Middle frontal gyrus (tissue), 1 donor: ENCODE measurements around the gene TAGLN3.
"Not testable (repeated sequence)": the region's sequence is repeated elsewhere in the genome, so short reads cannot be mapped to it uniquely, and the experiment has no call there.

Experiments
- DNase-seq: peaks from one replicate; pipeline ENCODE4 v3.0.0-alpha.2; 2015; ENCODE audit warnings: low spot score; ENCODE audit errors: extremely low spot score

The TAGLN3 gene

DNA sequence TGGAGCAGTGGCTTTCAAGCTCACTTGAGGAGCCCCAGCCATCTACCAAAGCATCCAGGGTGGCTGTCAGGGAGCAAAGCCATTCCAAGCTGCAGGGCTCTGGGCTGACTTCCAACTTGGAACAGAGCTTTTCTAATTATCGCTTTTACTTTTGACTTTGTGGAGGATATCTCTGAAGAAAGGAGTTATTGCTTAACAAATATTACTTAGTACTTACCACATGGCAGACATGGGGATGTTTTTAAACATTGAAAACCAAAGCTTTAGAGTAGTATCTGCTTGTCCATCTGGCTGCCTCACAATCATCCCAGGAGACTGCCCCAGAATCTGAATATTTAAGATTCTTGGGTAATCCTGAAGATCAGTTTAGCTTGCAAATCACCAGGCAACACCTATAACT lies 8.9 kb downstream of the TAGLN3 start:
- DNase-seq, result no peak

DNA sequence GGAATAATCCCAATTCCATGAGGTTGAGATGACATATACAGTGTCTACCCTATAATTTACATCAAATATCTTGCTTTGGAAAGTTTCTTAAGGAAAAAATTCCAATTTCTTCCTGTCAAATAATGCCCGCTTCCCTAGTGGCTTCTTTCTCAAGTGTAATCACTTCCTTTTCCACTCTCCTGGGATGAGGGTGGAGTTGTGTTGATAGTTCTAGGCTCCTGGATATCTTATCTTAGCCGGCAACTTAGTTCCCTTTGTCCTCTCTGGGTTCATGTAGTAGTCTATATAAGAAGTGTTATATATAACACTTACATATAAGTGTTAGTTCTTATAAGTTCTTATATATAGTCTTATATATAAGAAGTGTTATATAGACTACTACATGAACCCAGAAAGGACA lies 10.9 kb downstream of the TAGLN3 start:
- no peak for DNase-seq

DNA sequence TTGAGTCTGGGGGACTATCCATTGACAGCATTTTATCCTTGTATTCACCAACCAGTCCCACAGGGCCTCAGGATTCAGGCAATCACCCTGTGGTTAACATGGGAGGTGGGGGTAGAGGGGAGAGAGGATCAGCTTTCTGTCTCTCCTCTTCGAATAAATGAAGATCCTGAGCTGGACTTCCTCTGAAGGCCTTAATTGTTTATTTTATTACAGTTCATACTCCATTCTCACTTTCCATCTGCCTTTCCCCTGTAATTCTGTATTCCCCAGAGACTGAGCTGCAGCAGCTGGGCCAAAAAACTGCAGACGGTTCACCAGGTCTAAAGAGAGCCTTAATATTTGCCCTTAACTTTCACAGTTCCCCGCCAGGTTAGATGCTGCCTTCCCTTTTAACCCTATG lies 11.9 kb downstream of the TAGLN3 start:
- no peak for DNase-seq

DNA sequence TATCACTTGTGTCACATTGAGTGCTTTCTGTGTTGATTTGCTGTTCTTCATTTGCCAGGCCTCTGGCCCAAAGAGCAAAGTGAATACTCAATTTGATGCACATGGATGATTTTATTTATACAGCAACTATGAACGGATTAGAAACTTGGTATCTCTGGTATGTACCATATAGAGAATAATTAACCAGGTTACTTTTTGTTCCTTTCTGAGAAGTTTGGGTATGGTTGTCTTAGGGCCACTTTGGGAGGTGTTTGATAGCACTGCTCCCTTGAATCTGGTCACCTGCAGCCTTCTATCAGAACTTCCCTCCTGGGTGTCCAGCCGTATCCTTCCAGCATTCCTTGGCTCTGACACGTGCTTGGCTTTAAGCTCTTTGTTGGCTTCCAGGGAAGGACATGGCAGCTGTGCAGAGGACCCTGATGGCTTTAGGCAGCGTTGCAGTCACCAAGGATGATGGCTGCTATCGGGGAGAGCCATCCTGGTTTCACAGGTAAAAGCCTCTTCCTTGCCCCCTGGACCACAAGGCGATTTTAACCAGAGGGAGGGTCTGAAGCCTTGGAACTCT lies 12.7 kb downstream of the TAGLN3 start:
- DNase-seq, result no peak

DNA sequence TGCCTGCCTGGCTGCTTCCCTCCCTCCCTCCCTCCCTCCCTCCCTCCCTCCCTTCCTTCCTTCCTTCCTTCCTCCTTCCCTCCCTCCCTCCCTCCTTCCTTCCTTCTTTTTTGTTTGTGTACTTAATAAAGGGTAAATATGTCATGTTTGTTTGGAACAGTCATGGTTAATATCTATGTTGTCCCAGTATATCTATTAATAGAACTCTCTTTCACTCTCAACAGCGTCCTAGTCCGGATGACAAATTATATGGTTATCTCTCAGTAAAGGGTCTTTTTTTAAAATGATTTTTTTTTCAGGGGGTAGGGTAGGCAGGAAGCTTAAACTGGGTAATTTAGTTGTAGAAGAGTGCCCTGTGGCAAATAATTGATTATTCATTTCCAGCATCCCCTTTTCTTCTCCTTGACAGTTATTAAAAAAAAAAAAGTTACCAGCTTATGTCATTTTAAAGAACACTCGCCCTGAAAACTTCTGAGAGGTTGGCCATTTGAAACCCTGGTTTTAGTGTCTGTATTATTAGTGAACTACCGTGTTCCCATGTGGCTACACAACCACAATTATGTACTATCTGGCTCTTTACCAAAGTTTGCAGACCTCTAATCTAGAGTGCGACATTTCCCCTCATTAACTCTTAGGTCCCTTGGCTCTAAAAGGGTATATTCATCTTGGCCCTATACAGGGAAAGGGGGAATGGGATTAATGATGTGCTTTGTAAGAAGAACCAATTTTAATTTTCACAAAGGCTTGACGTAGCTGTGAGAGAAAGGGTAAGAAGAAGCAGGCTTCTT lies 13.7 kb downstream of the TAGLN3 start:
- no peak for DNase-seq

DNA sequence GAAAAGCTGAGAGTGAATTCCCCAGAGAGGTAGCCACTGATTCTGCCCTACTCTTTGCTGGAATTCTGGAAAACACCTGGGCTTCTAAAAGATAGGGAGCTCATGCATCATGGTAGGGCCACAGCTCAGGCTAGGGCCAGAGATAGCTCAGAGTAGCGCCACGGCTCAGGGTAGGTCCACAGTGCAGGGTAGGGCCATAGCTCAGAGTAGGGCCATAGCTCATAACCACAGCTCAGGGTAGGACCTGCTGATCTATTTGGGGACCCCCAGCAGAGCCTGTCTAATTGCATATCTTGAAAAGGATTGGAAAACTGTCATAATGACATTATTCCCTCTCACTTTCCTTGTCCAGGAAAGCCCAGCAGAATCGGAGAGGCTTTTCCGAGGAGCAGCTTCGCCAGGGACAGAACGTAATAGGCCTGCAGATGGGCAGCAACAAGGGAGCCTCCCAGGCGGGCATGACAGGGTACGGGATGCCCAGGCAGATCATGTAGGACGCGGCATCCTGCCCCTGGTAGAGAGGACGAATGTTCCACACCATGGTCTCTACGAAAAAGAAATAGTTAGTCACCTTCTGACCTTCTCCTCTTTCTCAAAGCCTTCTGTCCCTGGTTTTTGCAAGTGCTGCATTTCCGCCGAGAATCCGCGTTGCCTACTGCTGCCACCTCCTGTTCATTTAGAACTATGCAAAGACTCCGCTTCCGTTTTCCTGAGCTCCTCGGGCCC lies 14.5 kb downstream of the TAGLN3 start:
- peak; percentile 57 for DNase-seq

DNA sequence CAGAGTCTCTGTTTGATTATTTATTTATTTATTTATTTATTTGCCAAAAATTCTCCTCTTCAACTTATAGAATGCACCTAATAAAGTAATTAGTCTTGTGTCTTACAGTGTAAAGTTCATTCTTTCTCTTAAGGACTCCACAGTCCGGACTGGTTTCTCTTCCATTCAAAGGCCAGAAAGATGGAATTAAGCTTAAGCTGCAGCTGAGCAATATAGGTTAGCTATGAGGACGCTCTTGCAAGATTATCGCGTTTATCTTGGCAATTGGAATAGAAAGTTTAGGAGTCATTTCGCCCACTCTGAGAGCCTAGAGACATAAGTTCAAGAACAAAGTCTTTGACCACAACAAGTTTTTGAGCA lies 15.0 kb downstream of the TAGLN3 start:
- DNase-seq, result no peak

DNA sequence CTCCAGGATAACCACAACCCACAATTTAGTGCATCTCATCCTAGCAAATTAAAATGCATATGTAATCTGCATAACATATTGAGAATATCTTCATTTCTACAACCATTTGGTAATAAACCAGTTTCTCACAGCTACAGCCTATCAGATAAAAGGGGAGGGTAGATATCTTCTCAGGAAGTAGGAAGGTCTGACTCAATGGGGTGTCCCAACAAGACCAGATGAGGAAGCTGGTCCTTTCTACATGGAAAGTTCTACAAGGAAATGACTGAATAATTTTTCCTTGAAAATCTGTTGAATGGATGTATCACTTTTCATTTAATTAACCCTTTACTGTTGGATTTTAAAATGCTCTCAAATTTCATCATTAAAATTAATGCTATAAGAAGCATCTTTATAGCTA lies 18.4 kb downstream of the TAGLN3 start:
- DNase-seq, result no peak

DNA sequence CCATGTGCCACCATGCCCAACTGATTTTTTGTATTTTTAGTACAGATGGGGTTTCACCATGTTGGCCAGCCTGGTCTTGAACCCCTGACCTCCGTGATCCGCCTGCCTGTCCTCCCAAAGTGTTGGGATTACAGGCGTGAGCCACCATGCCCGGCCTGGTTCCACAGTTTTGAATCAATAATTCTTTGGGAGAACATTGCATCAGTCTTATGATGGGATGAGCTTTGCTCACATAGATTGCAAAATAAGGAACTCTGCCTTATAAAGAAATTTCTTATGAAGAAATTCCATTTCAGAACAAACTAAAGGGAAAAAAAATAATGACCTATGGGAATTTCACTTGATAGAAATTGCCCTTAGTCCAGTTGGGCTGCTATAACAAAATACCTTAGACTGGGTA lies 20.0 kb downstream of the TAGLN3 start:
- no peak for DNase-seq

DNA sequence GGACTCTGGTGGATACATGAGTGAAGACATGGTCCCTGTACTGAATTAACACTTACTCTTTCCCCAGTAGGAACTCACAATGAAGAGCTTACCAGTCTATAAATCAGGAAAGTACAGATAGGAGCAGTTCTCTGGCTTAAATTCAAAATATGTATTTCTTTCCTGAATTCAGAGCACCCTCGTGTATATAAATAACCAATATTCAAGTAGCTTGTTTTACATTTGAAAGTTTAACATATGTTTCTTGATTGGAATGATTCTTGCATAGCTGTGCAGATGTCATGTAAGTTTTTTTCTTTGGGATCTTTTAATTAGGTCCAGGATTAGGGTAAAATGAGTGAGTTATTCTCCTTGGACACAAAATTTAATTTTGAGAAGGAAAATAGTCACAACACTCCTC lies 21.0 kb downstream of the TAGLN3 start:
- no peak for DNase-seq

DNA sequence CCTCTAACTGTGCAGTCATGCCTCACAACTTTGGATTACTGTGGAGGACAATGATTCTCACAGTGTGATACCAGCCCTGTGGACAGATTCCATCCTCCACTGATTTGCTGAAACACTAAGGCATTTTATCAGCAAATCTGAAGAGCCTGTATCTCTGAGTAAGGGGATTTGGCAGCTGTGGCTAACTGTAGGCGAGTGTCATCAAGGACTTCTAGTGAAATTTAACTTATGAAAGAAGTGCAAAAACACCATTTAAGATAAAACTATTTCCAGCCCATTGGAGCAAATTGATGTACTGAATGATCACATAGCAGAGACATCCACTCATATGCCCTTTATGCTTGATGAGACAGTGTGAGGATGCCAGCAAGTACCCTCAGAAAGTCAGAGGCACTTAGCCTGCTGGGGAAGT lies 22.0 kb downstream of the TAGLN3 start:
- DNase-seq, result no peak

DNA sequence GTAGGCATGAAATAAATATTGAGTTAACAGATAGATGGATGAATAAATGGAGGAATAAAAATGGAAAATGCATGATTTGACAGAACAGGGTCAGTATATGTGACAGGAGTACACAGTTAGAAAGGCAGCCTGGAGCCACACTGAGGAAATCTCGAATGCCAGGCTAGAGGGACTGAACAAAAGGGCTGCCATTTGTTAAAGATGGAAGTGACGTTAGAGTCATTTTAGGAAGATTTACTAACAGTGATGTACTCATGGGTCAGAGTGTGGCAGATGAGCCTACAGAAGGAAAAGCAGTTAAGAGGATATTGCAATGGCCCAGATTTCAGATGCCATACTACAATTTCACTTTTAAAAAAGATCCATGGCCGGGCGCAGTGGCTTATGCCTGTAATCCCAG lies 28.4 kb downstream of the TAGLN3 start:
- DNase-seq, result no peak

DNA sequence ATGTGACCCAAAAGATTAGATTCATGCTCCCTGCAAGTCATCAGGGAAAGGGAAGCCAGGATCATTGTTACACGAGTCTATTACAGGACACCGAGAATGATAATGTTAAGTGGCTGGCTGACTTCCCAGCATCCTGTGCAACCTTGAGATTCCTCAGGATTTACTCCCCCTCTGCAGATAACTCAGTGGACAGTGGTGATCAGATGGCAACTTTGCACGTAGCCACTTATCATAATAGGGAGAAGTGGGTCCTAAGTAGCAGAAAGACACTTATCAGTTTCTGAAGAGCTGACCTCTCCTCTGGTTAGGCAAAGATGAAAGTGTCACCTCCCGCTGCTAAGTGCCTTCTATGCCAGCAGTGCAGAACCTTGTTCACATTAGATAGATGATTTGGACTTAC lies 29.1 kb downstream of the TAGLN3 start:
- DNase-seq, result no peak

DNA sequence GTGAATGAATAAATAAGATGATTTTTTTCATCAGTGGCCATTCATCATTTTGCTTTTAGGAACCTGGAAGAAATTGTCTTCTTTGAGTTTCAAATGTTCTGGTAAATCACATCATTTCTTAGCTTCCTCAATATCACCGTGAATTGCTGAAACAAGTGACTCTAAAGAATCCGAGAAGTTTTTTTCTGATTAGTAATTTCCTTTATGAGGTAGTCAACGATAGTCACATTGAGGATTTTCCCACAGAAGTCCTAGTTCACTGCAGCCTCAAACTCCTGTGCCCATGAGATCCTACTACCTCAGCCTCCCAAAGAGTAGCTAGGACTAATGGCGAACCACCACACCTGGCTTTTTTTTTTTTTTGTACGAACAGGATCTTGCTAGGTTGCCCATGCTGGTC lies 32.2 kb downstream of the TAGLN3 start:
- DNase-seq, result no peak

DNA sequence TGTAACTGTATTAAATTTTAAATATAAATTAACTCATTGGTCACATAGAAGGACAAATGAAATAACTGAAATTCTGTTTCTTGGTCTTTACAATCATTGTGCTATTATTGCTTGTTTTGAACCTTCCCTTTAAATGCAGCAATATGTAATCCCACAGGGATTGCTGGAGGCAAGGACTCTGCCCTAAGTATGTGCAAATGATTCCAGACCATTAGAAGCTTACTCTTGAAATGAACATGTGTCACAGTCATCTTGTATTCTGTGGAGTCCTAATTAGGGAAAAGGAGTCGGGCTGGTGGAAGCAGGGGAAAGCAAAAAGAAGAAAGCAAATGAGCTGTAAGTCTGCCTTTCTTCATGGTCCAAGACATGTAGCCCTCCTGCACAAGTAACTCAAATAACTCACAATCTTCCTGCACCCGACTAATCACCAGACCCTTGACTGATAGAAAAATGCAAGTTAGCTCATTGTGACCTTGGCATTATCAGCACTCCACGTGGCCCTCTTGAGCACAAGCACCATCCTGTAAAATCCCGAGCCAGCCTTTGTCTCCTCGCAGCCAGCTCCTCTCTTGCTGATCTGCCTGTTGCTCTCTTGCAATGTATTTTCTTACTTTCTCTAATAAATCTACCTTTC lies 33.5 kb downstream of the TAGLN3 start:
- DNase-seq, result no peak

DNA sequence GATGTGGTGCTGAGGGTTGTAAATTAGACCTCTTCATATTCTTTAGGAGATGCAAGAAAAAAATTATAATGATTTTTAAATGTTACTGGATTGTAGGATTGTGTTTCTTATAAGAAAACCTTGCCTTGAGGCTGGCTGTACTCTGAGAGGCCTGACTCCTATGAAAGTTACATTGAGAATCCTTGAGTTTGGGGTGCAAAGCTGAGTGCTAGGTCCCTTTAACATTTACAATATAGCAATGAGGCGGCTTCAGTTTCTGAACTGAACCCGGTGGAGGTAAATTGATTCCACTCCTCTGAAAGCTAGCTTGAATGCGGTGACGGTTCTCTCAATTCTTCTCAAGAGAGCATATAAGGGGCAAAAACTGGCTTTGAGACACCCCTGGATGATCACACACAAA lies 35.7 kb downstream of the TAGLN3 start, which contains the start of gene TMPRSS7:
Gene TMPRSS7 (plus strand): TSS at position 301 of the 400 bp plus-strand sequence. CDS start 110 bp downstream, outside the sequence.
- DNase-seq, result no peak

DNA sequence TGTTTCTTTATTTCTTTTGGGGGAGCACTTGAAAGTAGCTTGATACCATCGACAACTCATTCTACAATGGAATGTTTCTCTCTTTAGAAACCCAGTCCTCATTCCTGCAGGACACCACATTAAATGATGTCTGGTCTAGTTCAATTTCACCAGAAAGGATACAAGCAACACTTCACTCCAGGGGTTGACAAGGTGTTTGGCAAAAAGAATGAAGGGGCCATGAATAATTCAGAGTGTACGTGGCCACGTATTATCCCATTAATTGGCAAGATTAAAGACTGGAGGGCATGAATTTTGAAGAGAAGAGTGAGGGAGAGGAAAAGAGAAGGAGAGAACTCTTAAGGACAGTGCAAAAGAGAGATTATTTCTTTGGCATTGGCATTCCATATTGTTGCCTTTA lies 36.5 kb downstream of the TAGLN3 start:
- DNase-seq, result no peak

DNA sequence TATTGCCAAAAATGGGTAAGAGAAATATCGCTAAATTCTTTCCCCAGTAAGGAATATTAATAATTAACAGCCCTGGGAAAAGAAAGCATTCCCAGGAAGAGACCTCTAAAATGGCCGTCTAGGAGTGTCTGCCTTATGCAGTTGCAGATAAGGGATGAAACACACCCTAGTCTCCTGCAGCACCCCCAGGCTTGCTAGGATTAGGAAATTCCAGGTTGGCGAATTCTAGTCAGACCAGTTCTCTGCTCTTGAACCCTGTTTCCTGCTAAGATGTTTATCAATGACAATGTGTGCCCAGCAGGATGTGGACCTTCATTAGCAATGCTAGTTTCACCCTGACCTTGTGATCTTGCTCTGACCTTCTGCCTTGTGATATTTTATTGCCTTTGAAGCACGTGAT lies 38.5 kb downstream of the TAGLN3 start:
- DNase-seq, result not testable (repeated sequence)

DNA sequence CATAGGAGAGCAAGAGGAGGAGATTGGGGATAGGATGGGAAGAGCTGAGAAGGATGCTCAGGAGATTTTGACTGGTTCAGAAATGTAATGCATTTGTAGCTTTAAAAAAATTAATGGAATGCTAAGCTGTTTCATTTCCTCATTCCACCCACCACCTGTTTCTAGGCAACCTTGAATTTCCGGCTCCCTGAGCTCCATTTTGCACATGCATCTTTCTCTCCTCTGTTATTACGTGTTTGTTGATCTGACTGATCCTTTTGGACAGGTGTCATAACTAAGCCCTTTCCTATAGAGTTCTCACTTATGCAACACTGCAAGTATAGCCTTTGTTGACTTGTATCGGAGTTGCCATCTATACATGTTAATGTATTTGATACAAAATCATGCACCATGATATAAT lies 40.1 kb downstream of the TAGLN3 start:
- no peak for DNase-seq

DNA sequence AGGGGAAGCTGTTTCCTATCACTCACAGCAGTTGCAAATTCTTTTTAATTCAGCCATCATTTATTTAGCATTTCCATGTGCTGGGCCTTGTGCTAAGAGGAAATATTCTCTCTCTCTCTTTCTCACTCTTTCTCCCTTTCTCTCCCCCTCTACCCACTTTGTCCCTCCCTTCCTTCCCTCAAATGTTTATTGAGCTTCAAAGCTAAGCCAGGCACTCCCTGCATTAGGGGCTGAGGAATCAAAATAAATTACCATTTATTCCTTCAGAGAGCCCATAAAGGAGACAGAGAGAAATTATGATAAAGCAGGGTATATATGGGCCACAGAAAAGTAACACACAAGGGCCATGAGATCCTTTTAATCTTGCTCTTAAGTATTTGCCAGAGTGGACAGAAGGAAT lies 42.6 kb downstream of the TAGLN3 start:
- DNase-seq, result no peak

DNA sequence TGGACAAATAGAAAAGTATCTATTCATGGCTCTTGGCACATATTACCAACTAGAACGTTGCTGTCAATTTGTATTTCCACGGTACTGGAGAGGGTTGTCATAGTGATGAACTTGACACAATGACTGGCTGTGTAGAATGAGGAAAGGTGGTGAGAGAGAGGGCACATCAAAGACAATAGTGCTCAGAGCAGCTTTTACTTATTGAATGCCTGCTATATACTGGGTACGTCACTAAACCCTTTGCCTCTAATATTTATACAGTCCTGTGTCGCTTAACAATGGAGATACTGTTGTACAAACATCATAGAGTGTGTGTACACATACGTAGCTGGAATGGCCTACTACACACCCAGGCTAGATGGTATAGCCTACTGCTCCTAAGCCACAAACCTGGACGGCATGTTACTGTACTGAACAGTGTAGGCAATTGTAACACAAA lies 44.1 kb downstream of the TAGLN3 start:
- no peak for DNase-seq

DNA sequence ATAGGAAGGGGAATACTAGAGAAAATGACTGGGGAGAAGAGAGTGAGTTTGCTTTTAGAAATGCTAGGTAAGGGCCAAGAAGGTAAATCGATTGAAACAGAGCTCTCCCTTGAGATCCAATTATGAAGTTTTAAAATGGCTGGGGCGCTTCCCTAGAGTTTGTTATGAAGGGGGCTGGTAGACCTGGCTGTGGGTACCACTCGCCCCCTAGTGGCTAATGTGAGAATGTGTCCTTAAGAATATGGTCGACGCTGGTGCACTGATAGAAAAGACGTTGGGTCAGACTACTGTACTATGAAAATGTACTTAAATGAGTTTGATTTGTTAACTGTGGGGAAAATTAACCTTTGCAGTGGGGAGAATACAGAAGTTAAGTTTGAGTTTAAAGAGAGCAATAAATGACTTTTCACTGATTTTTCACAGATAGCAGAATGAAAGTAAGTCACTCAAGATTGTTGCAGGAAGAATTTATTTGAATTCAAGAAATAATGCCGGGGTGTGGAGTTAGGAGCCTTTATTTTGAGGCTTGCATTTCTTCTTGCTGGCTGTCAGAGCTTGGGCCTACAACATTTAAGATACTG lies 45.0 kb downstream of the TAGLN3 start:
- DNase-seq, result peak; percentile 27
